ENCODE measurements around the gene C3orf52.
A peak's percentile ranks its signal among the peaks of the same experiment; 100 is the strongest.
"Not testable (repeated sequence)": the region's sequence is repeated elsewhere in the genome, so short reads cannot be mapped to it uniquely, and the experiment has no call there.

The C3orf52 gene, protein sequence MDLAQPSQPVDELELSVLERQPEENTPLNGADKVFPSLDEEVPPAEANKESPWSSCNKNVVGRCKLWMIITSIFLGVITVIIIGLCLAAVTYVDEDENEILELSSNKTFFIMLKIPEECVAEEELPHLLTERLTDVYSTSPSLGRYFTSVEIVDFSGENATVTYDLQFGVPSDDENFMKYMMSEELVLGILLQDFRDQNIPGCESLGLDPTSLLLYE

DNA sequence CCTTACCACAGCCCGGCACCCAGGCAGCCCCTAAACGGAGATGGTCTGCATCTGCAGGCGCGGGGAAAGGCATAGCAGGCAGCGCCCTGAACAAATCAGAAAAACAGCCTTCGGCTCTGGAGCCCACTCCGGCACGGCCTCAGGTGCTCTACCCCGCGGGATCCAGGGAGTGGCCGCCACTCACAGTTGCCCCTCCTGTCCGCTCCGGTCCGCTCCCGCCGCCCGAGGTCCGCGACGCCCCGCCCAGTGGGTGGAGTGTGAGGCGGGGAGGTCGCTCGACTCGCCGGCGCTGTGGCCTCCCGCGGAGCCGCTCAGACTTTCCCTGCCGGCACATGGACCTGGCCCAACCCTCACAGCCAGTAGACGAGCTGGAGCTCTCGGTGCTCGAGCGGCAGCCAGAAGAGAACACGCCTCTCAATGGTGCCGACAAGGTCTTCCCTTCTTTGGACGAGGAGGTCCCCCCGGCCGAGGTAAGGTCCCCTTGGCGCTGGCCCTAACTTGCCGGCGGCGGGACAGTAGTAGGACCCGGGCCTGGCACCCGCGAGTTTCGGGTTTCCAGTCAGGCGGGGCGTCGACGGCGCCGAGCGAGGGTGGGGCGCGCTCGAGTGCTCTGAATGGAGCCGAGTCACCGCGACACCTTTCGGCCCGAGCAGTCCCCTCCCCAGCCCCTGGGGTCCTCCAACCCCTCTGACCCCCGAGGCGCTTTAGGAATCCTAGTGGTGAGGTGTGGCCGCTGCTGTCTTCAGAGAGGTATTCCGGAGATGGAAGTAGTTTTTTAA lies at the start of gene C3orf52:
Gene C3orf52 (plus strand): TSS at position 314 of the 779 bp plus-strand sequence. CDS start 19 bp downstream, at position 333.
- DNase-seq (ENCODE audit: low read depth), result no peak

DNA sequence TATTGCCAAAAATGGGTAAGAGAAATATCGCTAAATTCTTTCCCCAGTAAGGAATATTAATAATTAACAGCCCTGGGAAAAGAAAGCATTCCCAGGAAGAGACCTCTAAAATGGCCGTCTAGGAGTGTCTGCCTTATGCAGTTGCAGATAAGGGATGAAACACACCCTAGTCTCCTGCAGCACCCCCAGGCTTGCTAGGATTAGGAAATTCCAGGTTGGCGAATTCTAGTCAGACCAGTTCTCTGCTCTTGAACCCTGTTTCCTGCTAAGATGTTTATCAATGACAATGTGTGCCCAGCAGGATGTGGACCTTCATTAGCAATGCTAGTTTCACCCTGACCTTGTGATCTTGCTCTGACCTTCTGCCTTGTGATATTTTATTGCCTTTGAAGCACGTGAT lies 49.0 kb upstream of the C3orf52 start:
- DNase-seq (ENCODE audit: low read depth), result not testable (repeated sequence)

DNA sequence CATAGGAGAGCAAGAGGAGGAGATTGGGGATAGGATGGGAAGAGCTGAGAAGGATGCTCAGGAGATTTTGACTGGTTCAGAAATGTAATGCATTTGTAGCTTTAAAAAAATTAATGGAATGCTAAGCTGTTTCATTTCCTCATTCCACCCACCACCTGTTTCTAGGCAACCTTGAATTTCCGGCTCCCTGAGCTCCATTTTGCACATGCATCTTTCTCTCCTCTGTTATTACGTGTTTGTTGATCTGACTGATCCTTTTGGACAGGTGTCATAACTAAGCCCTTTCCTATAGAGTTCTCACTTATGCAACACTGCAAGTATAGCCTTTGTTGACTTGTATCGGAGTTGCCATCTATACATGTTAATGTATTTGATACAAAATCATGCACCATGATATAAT lies 47.3 kb upstream of the C3orf52 start:
- DNase-seq (ENCODE audit: low read depth), result no peak

DNA sequence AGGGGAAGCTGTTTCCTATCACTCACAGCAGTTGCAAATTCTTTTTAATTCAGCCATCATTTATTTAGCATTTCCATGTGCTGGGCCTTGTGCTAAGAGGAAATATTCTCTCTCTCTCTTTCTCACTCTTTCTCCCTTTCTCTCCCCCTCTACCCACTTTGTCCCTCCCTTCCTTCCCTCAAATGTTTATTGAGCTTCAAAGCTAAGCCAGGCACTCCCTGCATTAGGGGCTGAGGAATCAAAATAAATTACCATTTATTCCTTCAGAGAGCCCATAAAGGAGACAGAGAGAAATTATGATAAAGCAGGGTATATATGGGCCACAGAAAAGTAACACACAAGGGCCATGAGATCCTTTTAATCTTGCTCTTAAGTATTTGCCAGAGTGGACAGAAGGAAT lies 44.9 kb upstream of the C3orf52 start:
- no peak for DNase-seq (ENCODE audit: low read depth)

DNA sequence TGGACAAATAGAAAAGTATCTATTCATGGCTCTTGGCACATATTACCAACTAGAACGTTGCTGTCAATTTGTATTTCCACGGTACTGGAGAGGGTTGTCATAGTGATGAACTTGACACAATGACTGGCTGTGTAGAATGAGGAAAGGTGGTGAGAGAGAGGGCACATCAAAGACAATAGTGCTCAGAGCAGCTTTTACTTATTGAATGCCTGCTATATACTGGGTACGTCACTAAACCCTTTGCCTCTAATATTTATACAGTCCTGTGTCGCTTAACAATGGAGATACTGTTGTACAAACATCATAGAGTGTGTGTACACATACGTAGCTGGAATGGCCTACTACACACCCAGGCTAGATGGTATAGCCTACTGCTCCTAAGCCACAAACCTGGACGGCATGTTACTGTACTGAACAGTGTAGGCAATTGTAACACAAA lies 43.3 kb upstream of the C3orf52 start:
- DNase-seq (ENCODE audit: low read depth), result peak; percentile 2

DNA sequence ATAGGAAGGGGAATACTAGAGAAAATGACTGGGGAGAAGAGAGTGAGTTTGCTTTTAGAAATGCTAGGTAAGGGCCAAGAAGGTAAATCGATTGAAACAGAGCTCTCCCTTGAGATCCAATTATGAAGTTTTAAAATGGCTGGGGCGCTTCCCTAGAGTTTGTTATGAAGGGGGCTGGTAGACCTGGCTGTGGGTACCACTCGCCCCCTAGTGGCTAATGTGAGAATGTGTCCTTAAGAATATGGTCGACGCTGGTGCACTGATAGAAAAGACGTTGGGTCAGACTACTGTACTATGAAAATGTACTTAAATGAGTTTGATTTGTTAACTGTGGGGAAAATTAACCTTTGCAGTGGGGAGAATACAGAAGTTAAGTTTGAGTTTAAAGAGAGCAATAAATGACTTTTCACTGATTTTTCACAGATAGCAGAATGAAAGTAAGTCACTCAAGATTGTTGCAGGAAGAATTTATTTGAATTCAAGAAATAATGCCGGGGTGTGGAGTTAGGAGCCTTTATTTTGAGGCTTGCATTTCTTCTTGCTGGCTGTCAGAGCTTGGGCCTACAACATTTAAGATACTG lies 42.5 kb upstream of the C3orf52 start:
- DNase-seq (ENCODE audit: low read depth), result peak; percentile 53

DNA sequence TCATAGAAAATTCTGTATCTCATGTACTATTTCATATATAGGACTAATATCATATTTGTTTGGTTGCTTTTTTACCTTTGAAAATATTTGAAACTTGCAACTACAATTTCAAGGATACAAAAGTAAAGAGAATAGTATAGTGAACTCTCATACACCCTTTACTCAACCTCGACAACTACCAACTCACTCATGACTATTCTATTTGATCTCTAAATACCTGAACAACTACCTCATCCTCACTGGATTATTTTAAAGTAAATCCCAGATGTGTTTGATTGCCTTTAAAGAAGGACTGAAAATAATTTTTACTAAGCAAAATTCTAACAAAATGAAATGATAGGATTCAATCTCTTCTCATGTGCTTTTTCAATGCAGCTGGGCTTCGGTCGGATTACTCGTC lies 39.6 kb upstream of the C3orf52 start:
- DNase-seq (ENCODE audit: low read depth), result no peak

DNA sequence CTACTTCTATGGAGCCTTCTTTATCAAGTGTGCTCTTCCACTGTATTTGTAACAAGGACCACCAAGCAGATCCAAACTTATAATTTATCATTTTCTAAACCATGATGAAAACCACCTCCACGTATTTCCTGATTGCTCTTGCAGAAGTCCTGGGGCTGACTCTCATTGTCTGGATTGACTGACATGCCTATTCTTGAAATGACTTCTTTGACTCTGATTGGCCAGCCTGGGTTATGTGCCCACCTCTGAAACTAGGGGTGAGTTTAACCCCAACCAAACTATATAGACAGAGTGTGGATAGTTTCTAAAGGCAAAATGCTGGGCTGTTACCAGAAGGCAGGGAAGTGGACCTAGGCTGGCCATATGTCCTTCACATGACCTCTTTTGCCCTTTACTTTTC lies 38.9 kb upstream of the C3orf52 start:
- DNase-seq (ENCODE audit: low read depth), result no peak

DNA sequence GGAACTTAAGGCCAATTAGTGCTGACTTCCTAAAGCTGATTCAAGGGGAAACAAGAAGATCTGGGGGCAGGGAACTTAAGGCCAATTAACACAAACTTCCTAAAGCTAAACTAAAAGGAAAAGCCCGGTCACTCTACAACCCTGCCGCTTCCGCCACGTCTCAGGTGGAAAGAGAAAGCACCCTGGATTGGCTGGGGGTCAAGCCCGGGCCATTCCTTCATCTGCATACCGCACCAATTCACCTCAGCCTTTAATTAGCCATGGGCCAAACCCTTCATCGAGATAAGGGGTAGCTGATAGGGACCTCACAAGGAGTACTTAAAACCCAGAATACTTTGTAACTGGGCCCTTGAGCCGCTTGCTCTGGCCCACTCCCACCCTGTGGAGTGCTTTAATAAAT lies 37.3 kb upstream of the C3orf52 start:
- DNase-seq (ENCODE audit: low read depth), result no peak

DNA sequence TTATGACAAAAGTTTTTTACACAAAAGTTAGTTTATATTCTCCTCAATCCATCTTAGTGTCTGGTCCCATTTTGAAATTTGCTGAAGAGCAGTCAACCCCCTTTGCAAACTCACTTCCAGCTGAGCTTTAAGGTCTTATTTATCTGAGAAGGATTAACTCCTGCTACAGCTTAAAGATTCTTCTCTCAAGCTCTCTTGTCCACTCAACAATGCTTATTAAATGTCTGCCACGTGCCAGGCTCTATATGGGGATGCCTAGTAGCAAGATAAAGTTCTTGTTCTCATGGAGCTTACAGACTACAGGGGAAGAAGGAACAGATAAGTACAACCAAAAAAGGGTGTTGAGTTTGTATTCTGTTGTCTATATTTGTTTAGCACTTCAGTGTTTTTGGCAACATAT lies 33.0 kb upstream of the C3orf52 start:
- DNase-seq (ENCODE audit: low read depth), result no peak

DNA sequence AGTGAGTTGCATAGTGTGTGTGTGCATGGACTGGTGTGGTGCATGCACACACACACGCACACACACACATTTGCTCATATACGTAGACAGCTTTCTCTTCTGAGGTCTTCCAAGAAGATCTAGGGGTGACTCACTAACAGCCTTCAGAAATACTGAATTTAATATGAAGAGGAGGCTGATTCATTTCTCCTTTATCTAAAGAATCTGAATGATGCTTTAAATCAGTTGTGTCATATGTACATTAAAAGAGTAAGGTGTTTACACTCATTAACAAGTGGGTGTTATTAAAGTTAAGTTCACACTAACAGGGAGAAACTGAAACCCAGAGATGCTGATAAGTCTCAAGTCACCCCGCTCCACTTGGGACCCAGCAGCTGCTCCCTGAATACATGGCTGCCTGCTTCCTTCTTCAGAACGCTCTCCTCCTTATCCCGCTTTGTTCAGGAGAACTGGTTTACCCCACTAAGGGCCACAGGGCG lies 29.7 kb upstream of the C3orf52 start:
- no peak for DNase-seq (ENCODE audit: low read depth)

DNA sequence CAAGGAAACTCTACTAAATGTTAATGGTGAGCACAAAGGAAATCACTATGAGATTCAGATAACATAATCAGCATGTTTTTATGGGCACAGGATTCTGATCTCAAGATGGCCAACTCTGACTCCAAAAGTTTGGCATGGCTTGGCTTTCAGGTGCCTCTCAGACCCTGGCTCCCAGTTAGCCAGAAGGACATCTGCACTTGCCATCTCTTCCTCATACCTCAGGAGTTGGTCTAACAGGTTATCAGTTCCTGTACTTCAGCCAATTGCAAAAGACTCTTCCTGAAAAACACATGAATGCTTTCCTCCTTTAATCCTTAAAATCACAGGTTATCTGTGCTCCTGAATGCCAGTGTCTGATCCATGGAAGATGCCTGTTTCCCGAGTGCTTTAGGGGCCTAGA lies 26.7 kb upstream of the C3orf52 start:
- DNase-seq (ENCODE audit: low read depth), result no peak

DNA sequence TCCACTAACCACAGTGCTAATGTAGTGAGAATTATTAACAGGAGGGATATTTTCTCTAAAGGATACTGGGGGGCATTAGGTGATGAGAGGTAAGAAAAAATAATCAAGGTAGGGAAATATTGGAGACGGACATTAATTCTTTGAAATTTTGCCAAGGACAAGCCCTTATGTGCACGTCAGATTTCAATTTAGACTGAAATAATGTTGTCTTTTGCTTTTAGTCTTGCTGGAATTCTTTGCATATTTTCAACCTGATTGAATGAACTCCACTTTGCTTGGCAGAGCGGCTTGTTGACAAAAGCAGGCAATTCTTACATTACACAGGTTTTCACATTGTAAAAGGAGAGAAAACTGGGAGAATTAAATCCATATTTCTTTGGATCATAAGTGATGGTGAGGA lies 25.0 kb upstream of the C3orf52 start:
- DNase-seq (ENCODE audit: low read depth), result no peak

DNA sequence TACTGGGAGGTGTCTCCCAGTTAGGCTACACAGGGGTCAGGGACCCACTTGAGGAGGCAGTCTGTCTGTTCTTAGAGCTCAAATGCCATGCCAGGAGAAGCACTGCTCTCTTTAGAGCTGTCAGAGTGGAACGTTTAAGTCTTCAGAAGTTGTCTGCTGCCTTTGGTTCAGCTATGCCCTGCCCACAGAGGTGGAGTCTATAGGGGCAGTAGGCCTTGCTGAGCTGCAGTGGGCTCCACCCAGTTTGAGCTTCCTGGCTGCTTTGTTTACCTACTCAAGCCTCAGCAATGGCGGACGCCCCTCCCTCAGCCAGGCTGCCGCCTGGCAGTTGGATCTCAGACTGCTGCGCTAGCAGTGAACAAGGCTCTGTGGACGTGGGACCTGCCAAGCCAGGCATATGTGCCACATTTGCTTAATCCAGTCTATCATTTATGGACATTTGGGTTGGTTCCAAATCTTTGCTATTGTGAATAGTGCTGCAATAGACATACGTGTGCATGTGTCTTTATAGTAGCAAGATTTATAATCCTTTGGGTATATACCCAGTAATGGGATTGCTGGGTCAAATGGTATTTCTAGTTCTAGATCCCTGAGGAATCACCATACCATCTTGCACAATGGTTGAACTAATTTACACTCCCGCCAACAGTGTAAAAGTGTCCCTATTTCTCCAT lies 13.7 kb upstream of the C3orf52 start:
- DNase-seq (ENCODE audit: low read depth), result not testable (repeated sequence)

DNA sequence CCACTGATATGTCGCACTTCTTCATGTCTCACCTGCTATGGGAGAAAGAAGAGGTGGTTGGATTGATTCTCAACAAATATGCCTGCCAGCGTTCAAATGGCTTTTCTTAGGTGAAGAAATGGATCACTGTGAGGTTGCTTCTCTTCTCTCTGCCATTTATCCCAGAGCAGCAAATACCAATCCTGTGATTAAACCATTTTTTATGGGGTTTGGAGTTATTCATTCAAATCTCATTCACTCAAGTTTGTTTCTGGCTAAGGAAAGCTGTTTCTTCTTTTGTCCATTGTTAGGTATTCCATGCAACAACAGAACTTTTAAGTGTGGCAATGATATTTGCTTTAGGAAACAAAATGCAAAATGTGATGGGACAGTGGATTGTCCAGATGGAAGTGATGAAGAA lies 12.2 kb upstream of the C3orf52 start:
- no peak for DNase-seq (ENCODE audit: low read depth)

DNA sequence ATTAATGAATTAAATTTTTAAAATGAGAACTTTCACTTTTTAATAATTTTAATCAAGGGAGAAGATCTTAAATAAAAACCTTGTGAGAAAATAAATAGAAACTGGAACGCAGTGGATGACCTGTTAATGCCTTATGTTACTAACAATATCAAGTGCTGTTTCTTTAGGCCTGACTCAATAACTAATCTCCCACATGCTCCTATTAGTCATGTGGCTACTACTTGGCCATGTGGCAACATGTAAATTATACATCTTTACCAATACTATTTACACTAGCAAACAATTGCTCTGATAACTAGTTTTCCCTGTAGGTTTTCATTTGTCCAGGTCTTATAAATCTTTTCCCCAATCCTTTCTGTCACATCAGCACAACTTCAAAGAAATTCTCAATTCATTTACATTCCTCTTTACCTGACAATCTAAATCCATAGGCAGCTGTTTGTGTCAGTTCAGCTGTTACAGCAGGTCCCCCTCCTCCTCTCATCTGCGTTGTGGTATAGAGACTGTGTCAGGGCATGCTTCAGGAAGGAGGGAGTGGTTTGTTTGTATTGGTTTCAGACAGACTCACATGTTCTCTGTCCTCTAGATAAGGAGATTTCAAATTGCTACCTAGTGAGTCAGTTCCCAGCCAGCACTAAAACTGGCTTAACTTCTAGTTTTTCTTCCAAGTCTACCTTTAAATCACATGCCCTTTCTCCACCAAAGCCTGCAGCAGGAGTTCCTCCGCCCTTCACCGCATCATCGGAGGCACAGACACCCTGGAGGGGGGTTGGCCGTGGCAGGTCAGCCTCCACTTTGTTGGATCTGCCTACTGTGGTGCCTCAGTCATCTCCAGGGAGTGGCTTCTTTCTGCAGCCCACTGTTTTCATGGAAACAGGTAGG lies 11.3 kb upstream of the C3orf52 start:
- no peak for DNase-seq (ENCODE audit: low read depth)

DNA sequence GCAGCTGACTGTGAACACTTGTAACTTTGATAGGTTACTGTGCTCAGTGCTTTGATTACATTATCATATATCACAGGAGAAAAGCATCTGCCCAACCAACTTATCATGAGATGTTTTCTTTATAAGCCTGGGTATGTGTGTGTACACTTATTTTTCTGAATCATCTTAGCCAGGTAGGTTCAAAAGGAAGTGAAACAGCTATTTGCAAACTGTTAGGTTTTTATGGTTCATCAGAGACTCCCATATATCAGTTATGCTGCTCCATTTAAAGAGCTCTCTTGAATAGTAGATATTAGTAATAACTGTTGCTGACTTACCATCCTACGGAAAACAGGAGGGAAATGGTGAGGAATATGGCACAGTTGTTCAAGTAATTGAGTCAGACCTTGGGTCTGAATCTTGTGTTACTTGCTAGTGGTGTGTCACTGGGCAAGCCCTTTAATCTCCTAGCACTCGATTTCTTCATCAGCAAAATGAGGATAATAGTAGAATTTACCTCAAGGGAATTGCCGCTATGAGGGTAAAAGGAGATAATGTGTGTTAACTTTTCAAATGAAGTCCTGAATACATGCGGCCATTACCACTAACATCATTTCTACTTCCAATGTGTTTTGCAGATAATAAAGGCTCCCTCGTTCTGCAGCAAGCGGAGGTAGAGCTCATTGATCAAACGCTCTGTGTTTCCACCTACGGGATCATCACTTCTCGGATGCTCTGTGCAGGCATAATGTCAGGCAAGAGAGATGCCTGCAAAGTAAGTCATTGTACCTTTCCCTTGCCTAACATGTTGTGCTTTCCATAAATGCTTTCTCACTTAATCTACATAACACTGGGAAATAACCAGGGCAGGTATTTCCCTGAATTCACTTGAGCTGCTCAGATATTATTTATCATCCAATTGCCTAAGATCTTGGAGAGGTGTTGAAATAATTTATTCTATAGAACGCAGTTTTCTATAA lies 7.8 kb upstream of the C3orf52 start:
- no peak for DNase-seq (ENCODE audit: low read depth)

DNA sequence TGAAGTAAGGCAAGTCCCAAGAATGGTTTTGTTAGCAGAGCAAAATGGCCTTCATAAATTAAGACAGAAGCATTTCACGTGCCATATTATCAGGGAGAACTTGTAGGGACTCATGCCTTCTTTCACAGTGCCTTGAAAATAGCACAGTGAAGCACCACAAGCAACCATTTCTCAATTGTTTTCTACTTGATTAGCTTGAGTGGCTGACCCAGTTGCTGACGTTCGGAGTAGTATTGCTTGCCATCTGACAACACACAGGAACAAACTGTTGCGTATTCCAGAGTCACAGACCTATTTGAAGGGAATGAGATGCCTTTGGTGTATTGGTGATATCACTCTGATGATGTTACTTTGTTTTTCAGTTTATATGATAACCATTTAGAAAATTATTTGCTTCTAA lies 3.0 kb upstream of the C3orf52 start:
- DNase-seq (ENCODE audit: low read depth), result no peak

DNA sequence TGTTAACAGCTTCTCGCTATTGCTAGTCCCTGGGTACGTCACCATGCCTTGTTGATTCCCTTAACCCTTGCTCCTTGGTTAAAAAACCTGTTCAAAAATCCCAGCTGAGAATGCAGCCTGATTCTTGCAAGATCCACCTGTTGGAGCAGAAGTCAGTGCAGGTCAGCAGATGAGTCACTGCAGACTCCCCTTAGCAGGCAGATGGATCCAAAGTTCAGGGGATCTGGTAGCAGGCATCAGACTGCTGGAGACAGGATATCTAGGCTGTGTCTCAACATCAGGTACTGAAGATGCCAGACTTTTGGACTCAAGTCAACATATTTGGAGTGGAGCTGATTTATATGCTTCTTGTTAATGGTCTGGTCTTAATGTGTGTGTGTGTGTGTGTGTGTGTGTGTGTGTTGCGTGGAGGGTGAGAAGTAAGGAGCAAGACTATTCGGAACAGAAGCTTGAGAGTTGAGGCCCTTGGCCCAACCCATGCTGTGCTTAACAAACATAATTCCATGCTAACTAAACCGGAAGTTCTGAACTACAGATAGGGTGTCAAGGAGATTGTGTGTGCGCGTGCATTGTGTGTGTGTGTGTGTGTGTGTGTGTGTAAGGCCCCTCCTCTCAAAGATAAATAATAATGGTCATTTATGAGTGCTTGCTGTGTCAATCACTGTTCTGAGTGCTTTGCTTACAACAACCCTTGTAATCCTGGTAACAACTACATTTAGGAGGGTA lies 1.0 kb upstream of the C3orf52 start:
- DNase-seq (ENCODE audit: low read depth), result no peak

DNA sequence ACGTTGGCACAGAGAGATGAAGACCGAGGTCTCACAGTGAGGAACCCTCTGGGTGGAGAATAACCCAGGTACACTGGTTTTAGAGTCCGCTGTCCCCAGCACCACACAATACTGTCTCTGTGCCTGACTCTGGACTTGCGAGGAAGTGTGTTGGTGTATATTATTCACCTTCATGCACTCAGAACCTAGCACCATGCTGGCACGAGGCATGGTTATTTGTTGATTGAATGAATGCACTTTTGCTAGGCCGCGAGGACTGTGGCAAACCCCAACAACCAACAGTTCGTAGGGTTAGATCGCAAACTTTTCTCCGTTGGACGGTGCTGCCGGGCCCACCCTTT lies 484 bp upstream of the C3orf52 start:
- DNase-seq (ENCODE audit: low read depth), result no peak
